ENCODE measurements around the gene TENT4A. TPM values are rescaled to one million over a fixed set of nuclear protein-coding genes. Genes with fewer than 3 reads are reported as not detected.

The TENT4A gene
- total RNA-seq, 3 donors from 2014 or later = 16.0 to 26.2 (median 16.3) TPM

DNA sequence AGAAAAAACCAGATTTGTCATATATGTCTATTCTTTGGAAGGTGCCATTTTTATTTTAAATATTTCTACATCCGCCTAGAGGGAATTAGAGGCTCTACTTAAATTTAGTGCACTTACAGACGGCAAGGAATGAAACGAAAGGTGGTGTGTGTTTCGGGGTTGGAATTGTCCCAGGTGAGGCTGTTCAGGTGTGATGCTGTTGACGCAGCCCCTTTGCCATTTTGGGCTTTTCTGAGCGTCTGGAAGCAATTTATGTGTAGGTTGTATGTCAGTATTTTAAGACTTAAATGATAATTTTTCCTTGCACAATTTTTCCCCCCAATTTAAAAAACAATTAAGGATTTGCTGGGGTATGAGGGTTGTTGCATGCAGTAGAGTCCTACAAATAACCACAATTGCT is 2.0 kb downstream of the TENT4A start:
- Histone ChIP-seq H3K9me3 (no peaks in the 10 kb centered on the region), H3K4me1 (ENCODE audit: low read depth) (peaks cover 25% of the 10 kb centered on the region), H3K36me3 (ENCODE audit: low read depth) (no peaks in the 10 kb centered on the region), H3K4me3 (no peak overlapping the region)
- DNase-seq (no peak), ATAC-seq (no peak)
- intact Hi-C loops (cut with DNase I, micrococcal nuclease) = no loop called here
- TF ChIP-seq, protein P1, sequence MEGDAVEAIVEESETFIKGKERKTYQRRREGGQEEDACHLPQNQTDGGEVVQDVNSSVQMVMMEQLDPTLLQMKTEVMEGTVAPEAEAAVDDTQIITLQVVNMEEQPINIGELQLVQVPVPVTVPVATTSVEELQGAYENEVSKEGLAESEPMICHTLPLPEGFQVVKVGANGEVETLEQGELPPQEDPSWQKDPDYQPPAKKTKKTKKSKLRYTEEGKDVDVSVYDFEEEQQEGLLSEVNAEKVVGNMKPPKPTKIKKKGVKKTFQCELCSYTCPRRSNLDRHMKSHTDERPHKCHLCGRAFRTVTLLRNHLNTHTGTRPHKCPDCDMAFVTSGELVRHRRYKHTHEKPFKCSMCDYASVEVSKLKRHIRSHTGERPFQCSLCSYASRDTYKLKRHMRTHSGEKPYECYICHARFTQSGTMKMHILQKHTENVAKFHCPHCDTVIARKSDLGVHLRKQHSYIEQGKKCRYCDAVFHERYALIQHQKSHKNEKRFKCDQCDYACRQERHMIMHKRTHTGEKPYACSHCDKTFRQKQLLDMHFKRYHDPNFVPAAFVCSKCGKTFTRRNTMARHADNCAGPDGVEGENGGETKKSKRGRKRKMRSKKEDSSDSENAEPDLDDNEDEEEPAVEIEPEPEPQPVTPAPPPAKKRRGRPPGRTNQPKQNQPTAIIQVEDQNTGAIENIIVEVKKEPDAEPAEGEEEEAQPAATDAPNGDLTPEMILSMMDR (IDR thresholded peaks at IDR 0.05) = no peak

- no peak for ATAC-seq
- H3K4me1 ChIP-seq (ENCODE audit: low read depth) = peaks cover 25% of the 10 kb centered on the region
- TF ChIP-seq, protein P1 (IDR thresholded peaks at IDR 0.05) = no peak
- intact Hi-C loops (cut with DNase I, micrococcal nuclease) = no loop called here
- H3K4me3 ChIP-seq = no peak overlapping the region
- no peaks in the 10 kb centered on the region for H3K36me3 ChIP-seq (ENCODE audit: low read depth)
- DNase-seq = peak in 2 of 3 donors; percentile 22 to 38
- H3K9me3 ChIP-seq = no peaks in the 10 kb centered on the region
Measured at GRCh38 chr5:6715758-6716628, 2.8 kb downstream of the TENT4A start.

GRCh38 chr5:6716629-6717149 is 3.5 kb downstream of the TENT4A start:
- H3K9me3 ChIP-seq = no peaks in the 10 kb centered on the region
- intact Hi-C loops (cut with DNase I, micrococcal nuclease) = no loop called here
- no peak for ATAC-seq
- no peak for DNase-seq
- peaks cover 27% of the 10 kb centered on the region for H3K4me1 ChIP-seq (ENCODE audit: low read depth)
- TF ChIP-seq, protein P1 (IDR thresholded peaks at IDR 0.05) = no peak
- H3K4me3 ChIP-seq = no peak overlapping the region
- no peaks in the 10 kb centered on the region for H3K36me3 ChIP-seq (ENCODE audit: low read depth)

DNA sequence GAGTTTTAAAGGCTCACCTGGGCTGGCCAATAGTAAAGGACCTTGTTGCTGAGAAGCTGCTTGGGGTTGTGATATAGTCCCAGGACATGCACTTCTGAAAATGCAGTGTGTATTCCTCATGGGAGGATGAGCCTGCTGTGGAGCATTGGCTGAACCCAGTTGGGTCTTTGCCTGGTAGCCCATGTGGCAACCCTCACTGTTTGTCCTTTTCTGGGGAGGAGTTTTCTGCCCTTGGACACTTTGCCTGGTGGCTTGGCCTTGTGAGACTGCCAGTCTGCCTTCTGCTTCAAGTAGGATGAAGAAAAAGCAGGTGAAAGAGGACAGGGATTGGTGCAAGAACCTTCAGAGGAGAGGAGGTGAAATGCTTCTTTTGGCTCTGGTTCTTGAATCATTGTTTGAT is 4.0 kb downstream of the TENT4A start:
- no peaks in the 10 kb centered on the region for H3K9me3 ChIP-seq
- no peak for ATAC-seq
- intact Hi-C loops (cut with DNase I, micrococcal nuclease) = no loop called here

GRCh38 chr5:6717687-6718086 is 4.5 kb downstream of the TENT4A start:
- Histone ChIP-seq H3K4me1 (ENCODE audit: low read depth) (peaks cover 29% of the 10 kb centered on the region), H3K4me3 (no peak overlapping the region), H3K36me3 (ENCODE audit: low read depth) (no peaks in the 10 kb centered on the region), H3K9me3 (no peaks in the 10 kb centered on the region)
- intact Hi-C loops (cut with DNase I, micrococcal nuclease) = no loop called here
- DNase-seq (no peak), ATAC-seq (no peak)
- TF ChIP-seq, protein P1 (IDR thresholded peaks at IDR 0.05) = no peak

More for the DNA sequence above, 4.0 kb downstream of the TENT4A start:
- Histone ChIP-seq H3K36me3 (ENCODE audit: low read depth) (no peaks in the 10 kb centered on the region), H3K4me1 (ENCODE audit: low read depth) (peaks cover 26% of the 10 kb centered on the region), H3K4me3 (no peak overlapping the region)
- DNase-seq = no peak
- TF ChIP-seq, protein P1 (IDR thresholded peaks at IDR 0.05) = no peak

All from mucosa of descending colon (tissue), 3 donors.